Effector memory CD8-positive, alpha-beta T cell (primary cell): ENCODE data around the gene FLT3LG.

Experiments
- ATAC-seq: fragments of 150-1000 bp; cut with Tn5 transposase; replicated peaks from 2 replicates; pipeline ENCODE4 v1.10.0; 2021; ENCODE audit warnings: mild to moderate bottlenecking, moderate library complexity
- DNase-seq, 3 experiments: peaks; one replicate each; pipeline ENCODE4 v3.0.0; 2021
- H3K27ac Mint-ChIP-seq, 2 donors: one replicate each; pipeline ENCODE4 v1.8.0; 2022; ENCODE audit warnings: mild to moderate bottlenecking in 2 of 2, mixed read lengths in 2 of 2, moderate library complexity in 2 of 2
- H3K27me3 Mint-ChIP-seq, 2 donors: one replicate each; pipeline ENCODE4 v1.8.0; 2022; ENCODE audit warnings: mixed read lengths in 2 of 2
- H3K36me3 Mint-ChIP-seq: one replicate; pipeline ENCODE4 v1.8.0; 2022; ENCODE audit warnings: mild to moderate bottlenecking, moderate library complexity, mixed read lengths; ENCODE audit not compliant: insufficient read depth
- H3K4me1 Mint-ChIP-seq, 2 donors: one replicate each; pipeline ENCODE4 v1.8.0; 2022; ENCODE audit warnings: low read depth in 2 of 2, mixed read lengths in 2 of 2
- H3K4me3 Mint-ChIP-seq, 2 donors: one replicate each; pipeline ENCODE4 v1.8.0; 2022; ENCODE audit warnings: mild to moderate bottlenecking in 2 of 2, mixed read lengths in 2 of 2, moderate library complexity in 2 of 2
- H3K9me3 Mint-ChIP-seq, 2 donors: one replicate each; pipeline ENCODE4 v1.8.0; 2022; ENCODE audit warnings: mixed read lengths in 2 of 2

Gene FLT3LG

DNA sequence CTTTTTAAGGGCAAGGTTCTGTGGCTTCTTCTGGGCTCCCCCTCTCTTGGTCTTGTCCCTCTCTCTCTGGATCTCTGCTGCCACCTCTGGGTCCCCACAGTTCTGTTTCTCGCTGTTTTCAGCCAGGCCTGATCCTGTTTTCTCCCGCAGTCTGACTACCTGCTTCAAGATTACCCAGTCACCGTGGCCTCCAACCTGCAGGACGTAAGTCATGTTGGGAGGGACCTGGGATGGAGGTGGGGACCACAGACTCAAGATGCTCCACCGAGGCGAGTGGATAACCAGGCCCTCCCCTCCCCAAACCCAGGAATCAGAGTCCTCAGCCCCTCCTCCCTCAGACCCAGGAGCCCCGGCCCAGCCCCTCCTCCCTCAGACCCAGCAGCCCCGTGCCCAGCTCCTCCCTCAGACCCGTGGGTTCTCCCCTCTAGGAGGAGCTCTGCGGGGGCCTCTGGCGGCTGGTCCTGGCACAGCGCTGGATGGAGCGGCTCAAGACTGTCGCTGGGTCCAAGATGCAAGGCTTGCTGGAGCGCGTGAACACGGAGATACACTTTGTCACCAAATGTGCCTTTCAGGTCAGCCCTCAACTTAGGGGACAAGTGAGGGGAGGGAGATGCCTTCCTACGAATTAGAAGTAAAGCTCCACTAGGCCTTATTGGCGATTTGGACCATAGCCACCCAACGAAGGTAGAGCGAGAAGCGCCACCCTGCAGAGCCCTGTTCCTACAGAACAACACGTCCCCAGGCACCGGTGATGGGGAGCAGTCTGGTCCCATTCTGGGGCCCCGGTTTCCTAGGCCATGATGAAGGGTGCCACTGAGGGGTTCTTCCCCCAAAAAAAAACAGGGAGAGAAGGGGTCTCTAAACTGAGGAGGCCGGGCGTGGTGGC, 2.2 kb downstream of the FLT3LG start:
- peak overlapping the region; percentile 94 to 96 for H3K4me3 Mint-ChIP-seq
- H3K4me1 Mint-ChIP-seq: peaks cover 32 to 34% of the 10 kb centered on the region in 2 donors
- DNase-seq (peak in 2 of 3 experiments; percentile 44 to 55), ATAC-seq (peak; percentile 46)
- no peaks in the 10 kb centered on the region for H3K9me3 Mint-ChIP-seq
- H3K36me3 Mint-ChIP-seq: peaks cover 73% of the 10 kb centered on the region
- no peaks in the 10 kb centered on the region for H3K27me3 Mint-ChIP-seq
- H3K27ac Mint-ChIP-seq: peak overlapping the region; percentile 97 to 98

- peaks cover 97% of the 10 kb centered on the region for H3K36me3 Mint-ChIP-seq
- peaks cover 15 to 17% of the 10 kb centered on the region in 2 donors for H3K4me1 Mint-ChIP-seq
- no peaks in the 10 kb centered on the region for H3K27me3 Mint-ChIP-seq
- peak overlapping the region in 1 of 2 donors; percentile 75 for H3K27ac Mint-ChIP-seq
- ATAC-seq (no peak), DNase-seq (no peak)
- no peak overlapping the region for H3K4me3 Mint-ChIP-seq
- H3K9me3 Mint-ChIP-seq: no peaks in the 10 kb centered on the region
These were observed 6.1 kb downstream of the FLT3LG start for GRCh38 chr19:49479975-49480628.

DNA sequence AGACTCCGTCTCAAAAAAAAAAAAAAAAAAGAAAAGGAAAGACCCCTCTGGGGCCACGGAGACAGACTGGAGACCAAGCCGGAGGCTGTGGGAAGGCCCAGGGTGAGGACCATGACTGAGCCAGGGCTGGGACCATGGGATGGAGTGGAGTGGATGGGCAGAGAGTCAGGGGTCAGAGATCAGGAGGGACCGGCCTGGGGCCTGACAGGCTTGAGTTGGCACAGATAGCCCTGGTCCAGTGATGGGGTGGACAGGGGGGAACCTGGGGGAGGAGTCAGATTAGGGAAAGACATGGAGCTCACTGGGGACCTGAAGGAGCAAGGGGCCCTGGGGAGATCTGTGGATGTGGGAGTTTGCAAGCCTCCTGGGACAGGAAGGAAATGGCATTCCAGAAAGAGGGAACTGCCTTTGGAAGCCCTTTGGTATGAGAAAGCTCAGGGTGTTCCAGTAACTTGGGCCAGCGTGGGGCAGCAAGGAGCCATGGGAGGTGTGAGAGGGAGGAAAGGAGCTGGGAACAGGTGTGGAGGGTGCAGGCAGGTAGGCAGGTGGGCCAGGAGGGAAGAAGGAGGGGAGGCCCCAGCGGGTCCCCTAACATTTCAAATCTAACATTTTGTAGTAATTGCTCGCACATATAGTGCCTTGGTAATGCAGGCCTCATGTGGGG, 7.1 kb downstream of the FLT3LG start:
- H3K4me1 Mint-ChIP-seq: peaks cover 5 to 8% of the 10 kb centered on the region in 2 donors
- ATAC-seq (no peak), DNase-seq (no peak)
- peak overlapping the region in 1 of 2 donors; percentile 75 for H3K27ac Mint-ChIP-seq
- no peak overlapping the region for H3K4me3 Mint-ChIP-seq
- H3K27me3 Mint-ChIP-seq: no peaks in the 10 kb centered on the region
- no peaks in the 10 kb centered on the region for H3K9me3 Mint-ChIP-seq
- peaks cover 97% of the 10 kb centered on the region for H3K36me3 Mint-ChIP-seq

DNA sequence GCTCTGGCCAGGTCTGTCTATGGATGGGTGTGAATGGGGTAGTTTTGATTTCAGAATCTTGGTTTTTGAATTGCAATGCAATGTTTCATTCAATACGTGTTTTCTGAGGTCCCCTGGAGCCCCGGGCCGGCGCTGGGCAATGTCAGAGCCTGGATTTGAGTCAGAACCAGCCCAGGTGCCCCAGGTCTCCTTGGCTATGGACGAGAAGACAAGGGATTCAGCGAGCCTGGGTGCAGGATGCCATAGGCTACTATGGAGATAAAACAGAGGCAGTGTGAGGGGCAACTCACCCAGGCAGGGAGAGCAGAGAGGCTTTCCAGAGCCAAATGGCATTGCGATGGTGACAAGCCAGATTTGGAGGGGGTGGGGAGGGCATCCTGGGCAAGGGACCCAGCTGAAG, 12.2 kb downstream of the FLT3LG start:
- DNase-seq (no peak), ATAC-seq (no peak)
- H3K4me1 Mint-ChIP-seq: peaks cover 27 to 33% of the 10 kb centered on the region in 2 donors
- H3K27ac Mint-ChIP-seq: peak overlapping the region; percentile 54 to 78
- H3K36me3 Mint-ChIP-seq: peaks cover 96% of the 10 kb centered on the region
- H3K9me3 Mint-ChIP-seq: no peaks in the 10 kb centered on the region
- no peaks in the 10 kb centered on the region for H3K27me3 Mint-ChIP-seq
- H3K4me3 Mint-ChIP-seq: peak overlapping the region in 1 of 2 donors; percentile 29

DNA sequence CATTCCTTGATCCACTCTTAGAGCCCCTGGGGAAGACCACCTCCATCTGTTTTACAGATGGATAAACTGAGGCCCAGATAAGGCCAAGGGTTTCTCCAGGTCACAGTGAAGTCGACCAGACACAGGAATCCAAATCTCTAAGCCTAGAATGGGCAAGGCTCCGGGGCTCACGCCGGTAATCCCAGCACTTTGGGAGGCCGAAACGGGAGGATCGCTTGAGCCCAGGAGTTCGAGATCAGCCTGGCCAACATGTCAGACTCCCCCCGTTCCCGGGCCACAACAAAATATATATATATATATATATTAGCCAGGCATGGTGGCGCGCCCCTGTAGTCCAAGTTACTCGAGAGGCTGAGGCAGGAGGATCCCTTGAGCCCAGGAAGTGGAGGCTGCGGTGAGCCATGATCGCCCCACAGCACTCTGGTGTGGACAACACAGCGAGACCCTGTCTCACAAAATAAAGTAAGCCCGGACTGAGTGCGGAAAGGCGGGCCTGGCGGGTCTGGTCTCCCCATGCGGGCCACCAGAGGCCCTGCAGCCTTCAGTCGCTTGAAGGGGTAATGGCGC, 12.8 kb downstream of the FLT3LG start:
- Mint-ChIP-seq H3K4me1 (peaks cover 27 to 35% of the 10 kb centered on the region in 2 donors), H3K4me3 (peak overlapping the region; percentile 96 to 98), H3K27ac (peak overlapping the region; percentile 98 to 99), H3K27me3 (no peaks in the 10 kb centered on the region), H3K9me3 (no peaks in the 10 kb centered on the region), H3K36me3 (peaks cover 96% of the 10 kb centered on the region)
- DNase-seq (no peak), ATAC-seq (no peak)

GRCh38 chr19:49487277-49488045, 13.4 kb downstream of the FLT3LG start, which contains the start of gene RPL13A:
RPL13A (plus strand) TSS chr19:49487608; CDS start chr19:49487630, 22 bp downstream.
- ATAC-seq (peak; percentile 89), DNase-seq (peak; percentile 98 to 100 (median 99))
- H3K4me3 Mint-ChIP-seq: peak within 1 kb of the TSS; percentile 96 to 98
- H3K27ac Mint-ChIP-seq: peak within 1 kb of the TSS; percentile 98 to 99
- no peaks in the 10 kb centered on the region for H3K9me3 Mint-ChIP-seq
- peaks cover 28 to 38% of the 10 kb centered on the region in 2 donors for H3K4me1 Mint-ChIP-seq
- H3K27me3 Mint-ChIP-seq: no peaks in the 10 kb centered on the region
- H3K36me3 Mint-ChIP-seq: peaks cover 96% of the 10 kb centered on the region

DNA sequence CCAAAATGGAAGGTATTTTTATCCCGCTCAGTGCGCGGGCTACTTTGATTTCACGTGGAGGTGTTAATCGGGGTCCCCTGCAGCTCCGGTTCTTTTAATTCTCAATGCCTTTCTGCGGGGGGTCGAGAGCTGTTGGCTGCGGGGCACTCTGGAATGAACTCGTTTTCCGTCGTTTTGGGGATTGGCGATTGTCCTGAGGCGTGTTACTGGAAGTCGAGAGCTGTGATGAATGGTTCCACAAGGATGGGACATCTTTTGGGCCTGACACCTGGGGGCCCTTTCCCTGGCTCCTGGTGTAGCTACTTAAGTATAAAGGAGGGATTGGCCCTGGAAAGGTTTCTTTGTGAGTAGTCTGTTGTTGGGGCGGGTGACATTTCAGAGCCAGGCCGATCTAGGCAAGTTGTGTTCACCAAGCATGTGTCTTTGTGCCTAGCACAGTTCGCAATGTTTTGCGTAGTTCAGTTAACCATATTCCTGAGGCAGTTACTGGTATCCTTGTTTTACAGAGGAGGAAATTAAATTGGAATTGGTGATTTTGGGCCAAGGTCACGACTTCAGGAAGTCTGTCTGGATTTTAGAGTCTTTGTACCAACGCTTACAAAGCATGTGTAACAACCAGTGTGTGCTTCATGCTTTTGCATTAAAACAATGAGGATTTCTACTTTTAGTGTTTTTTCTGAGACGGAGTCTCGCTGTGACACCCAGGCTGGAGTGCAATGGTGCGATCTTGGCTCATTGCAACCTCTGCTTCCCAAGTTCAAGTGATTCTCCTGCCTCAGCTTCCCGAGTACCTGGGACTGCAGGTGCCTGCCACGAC, 14.2 kb downstream of the FLT3LG start:
- Mint-ChIP-seq H3K36me3 (peaks cover 96% of the 10 kb centered on the region), H3K4me1 (peaks cover 35 to 46% of the 10 kb centered on the region in 2 donors)
- no peak for DNase-seq

GRCh38 chr19:49488863-49489537, 15.0 kb downstream of the FLT3LG start:
- Mint-ChIP-seq H3K27ac (peak overlapping the region; percentile 98 to 99), H3K27me3 (no peaks in the 10 kb centered on the region), H3K36me3 (peaks cover 96% of the 10 kb centered on the region), H3K4me3 (peak overlapping the region; percentile 96 to 98), H3K4me1 (peaks cover 35 to 49% of the 10 kb centered on the region in 2 donors), H3K9me3 (no peaks in the 10 kb centered on the region)
- ATAC-seq: no peak
- DNase-seq: no peak

More for the DNA sequence above, 14.2 kb downstream of the FLT3LG start:
- peak overlapping the region; percentile 96 to 98 for H3K4me3 Mint-ChIP-seq
- ATAC-seq: no peak
- H3K27me3 Mint-ChIP-seq: no peaks in the 10 kb centered on the region
- no peaks in the 10 kb centered on the region for H3K9me3 Mint-ChIP-seq
- H3K27ac Mint-ChIP-seq: peak overlapping the region; percentile 98 to 99

- Mint-ChIP-seq H3K27ac (peak overlapping the region; percentile 94 to 98), H3K4me1 (peaks cover 35 to 49% of the 10 kb centered on the region in 2 donors), H3K4me3 (peak overlapping the region; percentile 96 to 98), H3K27me3 (no peaks in the 10 kb centered on the region), H3K36me3 (peaks cover 96% of the 10 kb centered on the region), H3K9me3 (no peaks in the 10 kb centered on the region)
- ATAC-seq: no peak
- peak in 1 of 3 experiments; percentile 49 for DNase-seq
These were observed 15.7 kb downstream of the FLT3LG start for GRCh38 chr19:49489601-49490167.

DNA sequence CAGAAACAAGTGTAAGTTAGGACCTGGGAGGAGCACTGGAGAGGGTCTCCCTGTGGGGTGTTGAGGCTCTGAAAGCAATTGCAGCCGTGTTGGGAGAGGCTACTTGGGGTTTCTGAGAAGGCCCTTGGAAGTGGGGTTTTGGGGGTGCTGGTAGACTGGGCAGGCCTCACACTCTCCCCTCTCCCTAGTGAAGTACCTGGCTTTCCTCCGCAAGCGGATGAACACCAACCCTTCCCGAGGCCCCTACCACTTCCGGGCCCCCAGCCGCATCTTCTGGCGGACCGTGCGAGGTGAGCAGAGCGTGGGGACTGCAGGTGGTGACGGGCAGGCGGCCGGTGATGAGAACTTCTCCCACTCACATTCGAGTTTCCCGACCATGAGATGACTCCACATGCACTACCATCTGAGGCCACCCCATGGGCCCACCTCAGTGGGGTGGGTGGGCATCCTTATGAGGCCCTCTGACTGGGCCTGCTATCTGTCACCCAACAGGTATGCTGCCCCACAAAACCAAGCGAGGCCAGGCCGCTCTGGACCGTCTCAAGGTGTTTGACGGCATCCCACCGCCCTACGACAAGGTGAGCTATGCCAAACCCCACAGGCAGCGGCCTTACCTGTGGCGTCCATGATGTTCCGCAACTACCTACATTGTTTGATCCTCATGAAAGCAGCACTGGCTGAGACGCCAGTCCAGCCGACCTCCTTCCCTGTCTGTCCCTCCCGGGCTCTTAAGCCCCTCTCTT, 16.4 kb downstream of the FLT3LG start:
- Mint-ChIP-seq H3K27me3 (no peaks in the 10 kb centered on the region), H3K36me3 (peaks cover 96% of the 10 kb centered on the region), H3K27ac (peak overlapping the region; percentile 94 to 98), H3K9me3 (no peaks in the 10 kb centered on the region), H3K4me1 (peaks cover 35 to 49% of the 10 kb centered on the region in 2 donors), H3K4me3 (peak overlapping the region; percentile 96 to 98)
- ATAC-seq (no peak), DNase-seq (no peak)
